Keratinocyte (primary cell): ENCODE data around the gene ST6GAL1. TPM values are rescaled to one million over a fixed set of nuclear protein-coding genes. Genes with fewer than 3 reads are reported as not detected.

Source experiments
- DNase-seq: peaks from one replicate; pipeline ENCODE4 v3.0.0-alpha.2; 2011; ENCODE audit warnings: low read depth, missing footprints, low spot score
- FAIRE-seq: peaks from 2 replicates; lab custom pipeline; 2011; peaks lifted over from hg19 to GRCh38; lab: Jason Lieb, UNC
- H2AFZ ChIP-seq: 2 replicates; pipeline ENCODE4 v1.6.0; 2012; ENCODE audit warnings: low read length, control low read depth, inconsistent platforms; ENCODE audit not compliant: control insufficient read depth
- H3K27ac ChIP-seq: 2 replicates; pipeline ENCODE4 v1.5.1; 2011; ENCODE audit warnings: low read length; ENCODE audit not compliant: control insufficient read depth, insufficient read depth
- H3K27me3 ChIP-seq: 3 replicates; pipeline ENCODE4 v1.6.0; 2011; ENCODE audit warnings: low read length; ENCODE audit not compliant: control insufficient read depth, insufficient read depth; ENCODE audit errors: extremely low read depth
- H3K36me3 ChIP-seq, 2 experiments: 2 replicates in 1 of 2; 3 replicates in 1 of 2; pipeline ENCODE4 v1.5.1; 2011; ENCODE audit warnings: low read length in 2 of 2, mild to moderate bottlenecking in 1 of 2; ENCODE audit not compliant: control insufficient read depth in 2 of 2, insufficient read depth in 2 of 2; ENCODE audit errors: extremely low read depth in 1 of 2
- H3K4me1 ChIP-seq: 3 replicates; pipeline ENCODE4 v1.5.1; 2011; ENCODE audit warnings: low read length; ENCODE audit not compliant: control insufficient read depth, insufficient read depth; ENCODE audit errors: extremely low read depth
- H3K4me2 ChIP-seq: 3 replicates; pipeline ENCODE4 v1.6.0; 2011; ENCODE audit warnings: low read depth, low read length; ENCODE audit not compliant: control insufficient read depth, insufficient read depth; ENCODE audit errors: extremely low read depth
- H3K4me3 ChIP-seq, 3 experiments: fragments of 200-600 bp in 1 of 3; sonication (generic) in 1 of 3; 2 replicates in 2 of 3; 3 replicates in 1 of 3; pipeline ENCODE4 v1.5.1; 2011 to 2016; ENCODE audit warnings: low read length in 3 of 3, mild to moderate bottlenecking in 3 of 3, control low read depth in 2 of 3, inconsistent platforms in 1 of 3, low read depth in 1 of 3, mixed read lengths in 1 of 3, mixed run types in 1 of 3, moderate library complexity in 1 of 3; ENCODE audit not compliant: control insufficient read depth in 2 of 3, insufficient read depth in 2 of 3; ENCODE audit errors: extremely low read depth in 1 of 3
- H3K79me2 ChIP-seq: 2 replicates; pipeline ENCODE4 v1.6.0; 2012; ENCODE audit warnings: low read length; ENCODE audit not compliant: control insufficient read depth, insufficient read depth
- H3K9ac ChIP-seq: 3 replicates; pipeline ENCODE4 v1.6.0; 2011; ENCODE audit warnings: low read length; ENCODE audit not compliant: control insufficient read depth, insufficient read depth; ENCODE audit errors: extremely low read depth
- H3K9me1 ChIP-seq: 3 replicates; pipeline ENCODE4 v1.6.0; 2011; ENCODE audit warnings: low read length; ENCODE audit not compliant: control insufficient read depth, insufficient read depth; ENCODE audit errors: extremely low read depth
- H3K9me3 ChIP-seq: 2 replicates; pipeline ENCODE4 v1.5.1; 2012; ENCODE audit warnings: low read depth, low read length; ENCODE audit not compliant: control insufficient read depth
- H4K20me1 ChIP-seq: 3 replicates; pipeline ENCODE4 v1.6.0; 2011; ENCODE audit warnings: low read length; ENCODE audit not compliant: control insufficient read depth, insufficient read depth; ENCODE audit errors: extremely low read depth
- EZH2 ChIP-seq: IDR thresholded peaks from one replicate; pipeline ENCODE4 v1.6.1; 2012; ENCODE audit warnings: inconsistent platforms, mild to moderate bottlenecking, low read length, moderate library complexity
- dilution Hi-C: fragments of 300-500 bp; cut with MboI; formaldehyde crosslinking; loops from one replicate; pipeline ENCODE4 v1.7.0; 2020; ENCODE audit warnings: low sequenced_read_pairs; ENCODE audit not compliant: extremely low pct_ligation_motif_present
- polyA plus RNA-seq, 5 experiments: library from polyadenylated mRNA; depleted of rRNA in 3 of 5; stranded (reverse) in 3 of 5; stranded (forward) in 1 of 5; unstranded in 1 of 5; fragments of >200 nt; gene quantifications; 1 replicate in 1 of 5; 2 replicates in 3 of 5; 3 replicates in 1 of 5; pipeline versions ENCODE4 v1.2.1 to v1.2.3, GENCODE V29; 2011 to 2012; ENCODE audit warnings: missing spikeins in 2 of 5, low read depth in 1 of 5, low replicate concordance in 1 of 5
- TF ChIP-seq, protein P1 (sequence below), 3 experiments: IDR thresholded peaks in 1 of 3; conservative IDR thresholded peaks in 1 of 3; optimal IDR thresholded peaks in 1 of 3; 2 replicates in 2 of 3; 3 replicates in 1 of 3; pipeline versions ENCODE3 to v1.5.1; 2011; ENCODE audit warnings: low read length in 3 of 3, mild to moderate bottlenecking in 3 of 3, moderate library complexity in 2 of 3, control low read depth in 1 of 3, inconsistent platforms in 1 of 3; ENCODE audit not compliant: insufficient read depth in 2 of 3; ENCODE audit errors: extremely low read depth in 1 of 3

Gene ST6GAL1
- polyA plus RNA-seq, 1 donor (not counting 4 experiments of a cell fraction or from before 2014, with no cell fraction given): 7.5 TPM

DNA sequence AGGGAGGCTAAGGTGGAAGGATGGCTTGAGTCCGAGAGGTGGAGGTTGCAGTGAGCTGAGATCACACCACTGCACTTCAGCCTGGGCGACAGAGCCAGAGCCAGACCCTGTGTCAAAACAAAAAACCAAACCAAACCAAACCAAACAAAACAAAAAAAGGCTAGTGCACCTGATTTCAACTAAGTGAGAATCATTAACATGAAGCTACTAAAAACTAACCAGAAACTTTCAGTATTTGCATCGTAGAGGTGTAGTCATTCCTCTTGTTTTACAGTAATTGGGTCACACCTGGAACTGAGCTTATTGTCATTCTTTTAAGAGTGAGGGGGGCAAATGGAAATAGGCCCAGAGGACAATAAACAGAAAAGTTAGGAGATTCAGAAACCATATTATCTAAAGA is 58.5 kb downstream of the ST6GAL1 start:
- H3K36me3 ChIP-seq: no peaks in the 10 kb centered on the region
- peaks cover 13% of the 10 kb centered on the region for H3K4me1 ChIP-seq
- H3K27ac ChIP-seq: no peak overlapping the region
- H3K4me2 ChIP-seq: no peak overlapping the region
- TF ChIP-seq, protein P1, sequence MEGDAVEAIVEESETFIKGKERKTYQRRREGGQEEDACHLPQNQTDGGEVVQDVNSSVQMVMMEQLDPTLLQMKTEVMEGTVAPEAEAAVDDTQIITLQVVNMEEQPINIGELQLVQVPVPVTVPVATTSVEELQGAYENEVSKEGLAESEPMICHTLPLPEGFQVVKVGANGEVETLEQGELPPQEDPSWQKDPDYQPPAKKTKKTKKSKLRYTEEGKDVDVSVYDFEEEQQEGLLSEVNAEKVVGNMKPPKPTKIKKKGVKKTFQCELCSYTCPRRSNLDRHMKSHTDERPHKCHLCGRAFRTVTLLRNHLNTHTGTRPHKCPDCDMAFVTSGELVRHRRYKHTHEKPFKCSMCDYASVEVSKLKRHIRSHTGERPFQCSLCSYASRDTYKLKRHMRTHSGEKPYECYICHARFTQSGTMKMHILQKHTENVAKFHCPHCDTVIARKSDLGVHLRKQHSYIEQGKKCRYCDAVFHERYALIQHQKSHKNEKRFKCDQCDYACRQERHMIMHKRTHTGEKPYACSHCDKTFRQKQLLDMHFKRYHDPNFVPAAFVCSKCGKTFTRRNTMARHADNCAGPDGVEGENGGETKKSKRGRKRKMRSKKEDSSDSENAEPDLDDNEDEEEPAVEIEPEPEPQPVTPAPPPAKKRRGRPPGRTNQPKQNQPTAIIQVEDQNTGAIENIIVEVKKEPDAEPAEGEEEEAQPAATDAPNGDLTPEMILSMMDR (optimal IDR thresholded peaks at IDR 0.05 in 1 of 3, IDR thresholded peaks at IDR 0.05 in 1 of 3, conservative IDR thresholded peaks at IDR 0.05 in 1 of 3; ENCODE audit: extremely low read depth in 1 of 3, insufficient read depth in 2 of 3, low read length in 3 of 3): no peak
- TF ChIP-seq EZH2: no peak
- no peaks in the 10 kb centered on the region for H4K20me1 ChIP-seq
- DNase-seq (no peak), FAIRE-seq (no peak)
- H2AFZ ChIP-seq: no peak overlapping the region
- H3K9me3 ChIP-seq: no peaks in the 10 kb centered on the region
- H3K79me2 ChIP-seq: no peaks in the 10 kb centered on the region
- H3K27me3 ChIP-seq: no peaks in the 10 kb centered on the region
- dilution Hi-C loops: no loop called here
- no peaks in the 10 kb centered on the region for H3K9me1 ChIP-seq
- no peak overlapping the region for H3K4me3 ChIP-seq
- no peak overlapping the region for H3K9ac ChIP-seq

DNA sequence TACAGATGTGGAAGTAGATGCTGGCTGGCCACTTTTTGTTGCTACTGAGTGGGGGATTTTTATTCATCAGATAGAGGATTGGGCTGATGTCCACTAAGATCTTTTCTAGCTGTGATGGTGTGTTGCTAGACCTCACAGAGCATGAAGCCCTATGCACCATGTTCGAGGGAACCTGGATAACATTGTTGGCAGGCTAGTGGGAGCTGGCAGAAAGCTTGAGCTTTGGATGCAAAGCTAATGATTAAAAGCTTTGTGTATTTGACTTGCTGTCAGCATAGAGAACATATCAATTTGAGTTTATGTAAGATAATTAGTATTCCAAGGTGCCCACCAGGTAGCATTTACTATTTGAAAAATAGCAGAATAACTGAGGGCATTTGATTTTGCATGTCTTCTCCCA is 59.1 kb downstream of the ST6GAL1 start:
- FAIRE-seq (no peak), DNase-seq (no peak)
- Histone ChIP-seq H4K20me1 (no peaks in the 10 kb centered on the region), H3K9ac (no peak overlapping the region), H2AFZ (no peak overlapping the region), H3K9me3 (no peaks in the 10 kb centered on the region), H3K27me3 (no peaks in the 10 kb centered on the region), H3K79me2 (no peaks in the 10 kb centered on the region), H3K27ac (no peak overlapping the region), H3K4me1 (peaks cover 13% of the 10 kb centered on the region), H3K4me2 (no peak overlapping the region), H3K36me3 (no peaks in the 10 kb centered on the region), H3K4me3 (no peak overlapping the region), H3K9me1 (no peaks in the 10 kb centered on the region)
- dilution Hi-C loops: no loop called here
- TF ChIP-seq, protein P1 (optimal IDR thresholded peaks at IDR 0.05 in 1 of 3, IDR thresholded peaks at IDR 0.05 in 1 of 3, conservative IDR thresholded peaks at IDR 0.05 in 1 of 3; ENCODE audit: extremely low read depth in 1 of 3, insufficient read depth in 2 of 3, low read length in 3 of 3): no peak
- no peak for TF ChIP-seq EZH2
